HepG2 (cell line): ENCODE measurements around the gene BIN1. TPM values are rescaled to one million over a fixed set of nuclear protein-coding genes. Genes with fewer than 3 reads are reported as not detected.

Experiments used
- AKNA ChIP-seq: sonication (generic); formaldehyde crosslinking; IDR thresholded peaks from 2 replicates; pipeline ENCODE4 v1.4.0; 2020; ENCODE audit warnings: missing genetic modification reagents, borderline replicate concordance
- CBX2 ChIP-seq, 2 experiments: fragments of 200-600 bp in 1 of 2; sonication (generic); formaldehyde crosslinking in 1 of 2; IDR thresholded peaks; 2 replicates each; pipeline versions ENCODE4 v1.7.0 to v1.8.1; 2018 to 2022; ENCODE audit warnings: low read depth in 2 of 2, low read length in 1 of 2, mild to moderate bottlenecking in 1 of 2, missing genetic modification reagents in 1 of 2
- EHMT2 ChIP-seq: fragments of 200-600 bp; sonication (generic); IDR thresholded peaks from 2 replicates; pipeline ENCODE4 v1.7.0; 2017; ENCODE audit warnings: antibody characterized with exemption, low read depth, low read length, borderline replicate concordance
- ELF4 ChIP-seq: sonication (generic); formaldehyde crosslinking; IDR thresholded peaks from 2 replicates; pipeline ENCODE4 v1.5.0; 2020; ENCODE audit warnings: missing genetic modification reagents, mild to moderate bottlenecking, moderate library complexity, borderline replicate concordance
- FOXP1 ChIP-seq, 2 experiments: fragments of 450-650 bp in 1 of 2; IDR thresholded peaks; 2 replicates each; pipeline ENCODE4 v1.6.1; 2017 to 2018; ENCODE audit warnings: antibody characterized with exemption in 1 of 2
- GTF3A ChIP-seq: sonication (generic); formaldehyde crosslinking; conservative IDR thresholded peaks from 2 replicates; pipeline ENCODE4 v1.4.0; 2020; ENCODE audit warnings: mild to moderate bottlenecking, missing genetic modification reagents
- IRX3 ChIP-seq: sonication (generic); formaldehyde crosslinking; IDR thresholded peaks from 2 replicates; pipeline ENCODE4 v1.8.1; 2023; ENCODE audit warnings: mild to moderate bottlenecking, low read depth, missing genetic modification reagents, borderline replicate concordance
- MLX ChIP-seq: IDR thresholded peaks from 2 replicates; pipeline ENCODE4 v1.6.1; 2016
- NR2C2 ChIP-seq: sonication (generic); formaldehyde crosslinking; IDR thresholded peaks from 2 replicates; pipeline ENCODE4 v1.4.0; 2020; ENCODE audit warnings: missing genetic modification reagents, mild to moderate bottlenecking, moderate library complexity, borderline replicate concordance
- NR2F2 ChIP-seq: IDR thresholded peaks from 2 replicates; pipeline ENCODE4 v1.6.1; 2012; ENCODE audit warnings: low read depth, inconsistent platforms, borderline replicate concordance
- PAXIP1 ChIP-seq: sonication (generic); formaldehyde crosslinking; conservative IDR thresholded peaks from 2 replicates; pipeline ENCODE4 v1.4.0; 2020; ENCODE audit warnings: mild to moderate bottlenecking, missing genetic modification reagents, moderate library complexity
- PRDM4 ChIP-seq: sonication (generic); formaldehyde crosslinking; IDR thresholded peaks from 2 replicates; pipeline ENCODE4 v1.9.0; 2021; ENCODE audit warnings: missing genetic modification reagents, borderline replicate concordance
- SPEN ChIP-seq: sonication (generic); formaldehyde crosslinking; IDR thresholded peaks from 2 replicates; pipeline ENCODE4 v1.5.1; 2020; ENCODE audit warnings: low read depth, mild to moderate bottlenecking, missing genetic modification reagents
- ZNF264 ChIP-seq: sonication (generic); formaldehyde crosslinking; IDR thresholded peaks from 2 replicates; pipeline ENCODE4 v1.4.0; 2020; ENCODE audit warnings: missing genetic modification reagents
- ZNF746 ChIP-seq: sonication (generic); formaldehyde crosslinking; IDR thresholded peaks from 2 replicates; pipeline ENCODE4 v1.8.0; 2022; ENCODE audit warnings: mild to moderate bottlenecking, missing genetic modification reagents
- ZNF777 ChIP-seq: sonication (generic); formaldehyde crosslinking; IDR thresholded peaks from 2 replicates; pipeline ENCODE4 v1.4.0; 2020; ENCODE audit warnings: missing genetic modification reagents
- ZNF850 ChIP-seq: sonication (generic); formaldehyde crosslinking; conservative IDR thresholded peaks from 2 replicates; pipeline ENCODE4 v1.9.0; 2021; ENCODE audit warnings: mild to moderate bottlenecking, missing genetic modification reagents
- polyA plus RNA-seq, 8 experiments: library from polyadenylated mRNA; depleted of rRNA in 3 of 8; stranded (reverse) in 7 of 8; unstranded in 1 of 8; fragments of >200 nt; fragmentation: Illumina TruSeq in 4 of 8; extraction: Trizol in 4 of 8; gene quantifications; 2 replicates each; pipeline versions ENCODE4 v1.2.1 to v1.2.3, GENCODE V29; 2011 to 2016; ENCODE audit warnings: low read depth in 4 of 8, missing spikeins in 1 of 8, mixed read lengths in 1 of 8; ENCODE audit not compliant: insufficient read depth in 1 of 8
- total RNA-seq, 5 experiments: library from RNA; depleted of rRNA; stranded (reverse); fragments of >200 nt; fragmentation: Illumina TruSeq; extraction: Trizol; gene quantifications; 2 replicates each; pipeline ENCODE4 v1.2.3, GENCODE V29; 2016; ENCODE audit warnings: low read depth in 1 of 5

BIN1 gene
- total and polyA plus RNA-seq, 2 of the 13 experiments (the other 11 are each of a cell fraction or from before 2014, with no cell fraction given), result 0.93 to 1.2 TPM

GRCh38 chr2:127003070-127003800 lies 103.7 kb downstream of the BIN1 start (continued):
- TF ChIP-seq ZNF264 (peak; percentile 98), PRDM4 (CRISPR knock-in tag) (no peak), ZNF777 (no peak), NR2C2 (CRISPR knock-in tag) (no peak), GTF3A (CRISPR knock-in tag) (no peak), FOXP1 (IDR thresholded peaks at IDR 0.05) (no peak), FOXP1 (CRISPR knock-in tag; IDR thresholded peaks at IDR 0.05) (no peak), IRX3 (CRISPR knock-in tag) (no peak), CBX2 (IDR thresholded peaks at IDR 0.05; ENCODE audit: low read depth, low read length) (no peak), CBX2 (CRISPR knock-in tag; IDR thresholded peaks at IDR 0.05; ENCODE audit: low read depth) (no peak), ZNF746 (no peak), EHMT2 (no peak), ELF4 (CRISPR knock-in tag) (no peak), SPEN (CRISPR knock-in tag) (no peak), NR2F2 (no peak), ZNF850 (CRISPR knock-in tag) (no peak), PAXIP1 (CRISPR knock-in tag) (peak; percentile 29; the same call in 1 of the 2 replicates), MLX (no peak), AKNA (CRISPR knock-in tag) (no peak)
